Measurements from ENCODE around the gene MEX3D.

Gene MEX3D

GRCh38 chr19:1528596-1529429 lies 39.3 kb downstream of the MEX3D start:
- DNase-seq = no peak
- Histone ChIP-seq H3K9me3 (ENCODE audit: severe bottlenecking) (no peaks in the 10 kb centered on the region), H3K36me3 (no peaks in the 10 kb centered on the region), H3K27me3 (ENCODE audit: insufficient read depth, low read depth, severe bottlenecking) (peaks cover 6% of the 10 kb centered on the region), H3K27ac (no peak overlapping the region), H3K4me3 (ENCODE audit: low read depth, low read length) (no peak overlapping the region)
- TF ChIP-seq CTCF (IDR thresholded peaks at IDR 0.05; ENCODE audit: low read depth, low read length) = no peak

GRCh38 chr19:1527650-1528309 lies 40.3 kb downstream of the MEX3D start:
- no peak for TF ChIP-seq CTCF (IDR thresholded peaks at IDR 0.05; ENCODE audit: low read depth, low read length)

GRCh38 chr19:1526979-1527649 lies 41.0 kb downstream of the MEX3D start:
- Histone ChIP-seq H3K27ac (no peak overlapping the region), H3K27me3 (ENCODE audit: insufficient read depth, low read depth, severe bottlenecking) (peaks cover 9% of the 10 kb centered on the region), H3K36me3 (no peaks in the 10 kb centered on the region), H3K4me3 (ENCODE audit: low read depth, low read length) (no peak overlapping the region), H3K9me3 (ENCODE audit: severe bottlenecking) (no peaks in the 10 kb centered on the region)
- no peak for TF ChIP-seq CTCF (IDR thresholded peaks at IDR 0.05; ENCODE audit: low read depth, low read length)
- no peak for DNase-seq

More at GRCh38 chr19:1527650-1528309, 40.3 kb downstream of the MEX3D start:
- Histone ChIP-seq H3K4me3 (ENCODE audit: low read depth, low read length) (no peak overlapping the region), H3K36me3 (no peaks in the 10 kb centered on the region), H3K9me3 (ENCODE audit: severe bottlenecking) (no peaks in the 10 kb centered on the region), H3K27me3 (ENCODE audit: insufficient read depth, low read depth, severe bottlenecking) (peaks cover 9% of the 10 kb centered on the region), H3K27ac (no peak overlapping the region)
- no peak for DNase-seq

GRCh38 chr19:1526066-1526778 lies 41.9 kb downstream of the MEX3D start:
- H3K36me3 ChIP-seq = no peaks in the 10 kb centered on the region
- no peak overlapping the region for H3K27ac ChIP-seq
- no peak for DNase-seq
- no peaks in the 10 kb centered on the region for H3K9me3 ChIP-seq (ENCODE audit: severe bottlenecking)
- TF ChIP-seq CTCF (IDR thresholded peaks at IDR 0.05; ENCODE audit: low read depth, low read length) = no peak
- no peak overlapping the region for H3K4me3 ChIP-seq (ENCODE audit: low read depth, low read length)
- H3K27me3 ChIP-seq (ENCODE audit: insufficient read depth, low read depth, severe bottlenecking) = peaks cover 9% of the 10 kb centered on the region

GRCh38 chr19:1525343-1525742 lies 42.8 kb downstream of the MEX3D start:
- H3K9me3 ChIP-seq (ENCODE audit: severe bottlenecking) = no peaks in the 10 kb centered on the region
- H3K4me3 ChIP-seq (ENCODE audit: low read depth, low read length) = no peak overlapping the region
- no peak for DNase-seq
- TF ChIP-seq CTCF (IDR thresholded peaks at IDR 0.05; ENCODE audit: low read depth, low read length) = peak; percentile 41
- H3K27ac ChIP-seq = no peak overlapping the region
- no peaks in the 10 kb centered on the region for H3K36me3 ChIP-seq
- H3K27me3 ChIP-seq (ENCODE audit: insufficient read depth, low read depth, severe bottlenecking) = peaks cover 9% of the 10 kb centered on the region
